SK-N-SH (cell line): ENCODE measurements around the gene CFAP251. TPM values are rescaled to one million over a fixed set of nuclear protein-coding genes. Genes with fewer than 3 reads are reported as not detected.

Experiments
- CTCF ChIA-PET: fragments of 300-600, 350-600 bp; formaldehyde crosslinking; extraction: SDS; loops from one replicate; lab custom pipeline; 2021; lab: Yijun Ruan, JAX
- POLR2A ChIA-PET: fragments of 350-600 bp; sonication (Branson Sonifier 250); formaldehyde crosslinking; extraction: SDS; loops from one replicate; lab custom pipeline; 2020; ENCODE audit warnings: antibody characterized with exemption, inconsistent platforms; lab: Yijun Ruan, JAX
- DNase-seq: peaks from one replicate; pipeline ENCODE4 v3.0.0; 2012
- H2AFZ ChIP-seq: fragments of 200-600 bp; sonication (generic); 2 replicates; pipeline ENCODE4 v1.8.1; 2016; ENCODE audit warnings: antibody characterized with exemption, mild to moderate bottlenecking, low read depth
- H3F3A ChIP-seq: fragments of 200-600 bp; sonication (generic); replicated peaks from 2 replicates; pipeline ENCODE3; 2016; ENCODE audit warnings: antibody characterized with exemption, mild to moderate bottlenecking; ENCODE audit not compliant: insufficient read depth
- H3K27ac ChIP-seq, 2 experiments: fragments of 200-500 bp in 1 of 2; fragments of 200-600 bp in 1 of 2; sonication (Bioruptor generic) in 1 of 2; sonication (generic), shearing (Covaris generic) in 1 of 2; 2 replicates each; pipeline versions ENCODE4 v1.5.1 to v1.6.1; 2014 to 2016; ENCODE audit warnings: low read depth in 2 of 2, inconsistent platforms in 1 of 2, low read length in 1 of 2, mild to moderate bottlenecking in 1 of 2, mixed read lengths in 1 of 2
- H3K27me3 ChIP-seq: fragments of 200-600 bp; sonication (generic), shearing (Covaris generic); 2 replicates; pipeline ENCODE4 v1.6.1; 2016; ENCODE audit warnings: mixed run types; ENCODE audit not compliant: insufficient read depth
- H3K36me3 ChIP-seq, 2 experiments: fragments of 200-500 bp in 1 of 2; fragments of 200-600 bp in 1 of 2; sonication (Bioruptor generic) in 1 of 2; sonication (generic) in 1 of 2; replicated peaks in 1 of 2; 2 replicates each; pipeline versions ENCODE3 to v1.5.1; 2014 to 2016; ENCODE audit warnings: low read length in 1 of 2, mild to moderate bottlenecking in 1 of 2; ENCODE audit not compliant: insufficient read depth in 2 of 2, control insufficient read depth in 1 of 2
- H3K4me1 ChIP-seq, 2 experiments: fragments of 200-500 bp in 1 of 2; fragments of 200-600 bp in 1 of 2; sonication (Bioruptor generic) in 1 of 2; sonication (generic), shearing (Covaris generic) in 1 of 2; 2 replicates each; pipeline versions ENCODE4 v1.5.1 to v1.6.1; 2014 to 2016; ENCODE audit warnings: low read depth in 1 of 2, low read length in 1 of 2, mixed run types in 1 of 2; ENCODE audit not compliant: insufficient read depth in 2 of 2, control insufficient read depth in 1 of 2
- H3K4me2 ChIP-seq: fragments of 200-600 bp; sonication (generic), shearing (Covaris generic); 2 replicates; pipeline ENCODE4 v1.6.1; 2017; ENCODE audit warnings: mixed run types
- H3K4me3 ChIP-seq, 2 experiments: fragments of 200-500 bp in 1 of 2; fragments of 200-600 bp in 1 of 2; sonication (Bioruptor generic) in 1 of 2; sonication (generic), shearing (Covaris generic) in 1 of 2; 2 replicates each; pipeline versions ENCODE4 v1.5.1 to v1.8.1; 2014 to 2016; ENCODE audit warnings: low read depth in 2 of 2, inconsistent platforms in 1 of 2, low read length in 1 of 2, mild to moderate bottlenecking in 1 of 2, mixed read lengths in 1 of 2, moderate library complexity in 1 of 2
- H3K79me2 ChIP-seq: fragments of 200-600 bp; sonication (generic); 2 replicates; pipeline ENCODE4 v1.8.1; 2017; ENCODE audit warnings: mild to moderate bottlenecking; ENCODE audit not compliant: insufficient read depth
- H3K9ac ChIP-seq: fragments of 200-600 bp; sonication (generic); 2 replicates; pipeline ENCODE4 v1.6.1; 2017; ENCODE audit warnings: mixed run types
- H3K9me2 ChIP-seq: fragments of 200-600 bp; sonication (generic); 2 replicates; pipeline ENCODE4 v1.6.1; 2017; ENCODE audit warnings: mixed run types
- H3K9me3 ChIP-seq: fragments of 200-600 bp; sonication (generic); 2 replicates; pipeline ENCODE4 v1.6.1; 2017; ENCODE audit warnings: mixed run types, mild to moderate bottlenecking, moderate library complexity
- H4K20me1 ChIP-seq: fragments of 200-600 bp; sonication (generic); 2 replicates; pipeline ENCODE4 v1.6.1; 2017; ENCODE audit warnings: mild to moderate bottlenecking, mixed run types; ENCODE audit not compliant: insufficient read depth
- GATA2 ChIP-seq: sonication (generic); formaldehyde crosslinking; IDR thresholded peaks from 2 replicates; pipeline ENCODE4 v1.5.0; 2020; ENCODE audit warnings: mild to moderate bottlenecking, missing genetic modification reagents
- MAX ChIP-seq: IDR thresholded peaks from 2 replicates; pipeline ENCODE4 v1.4.0; 2012; ENCODE audit warnings: low read depth
- POLR2AphosphoS5 ChIP-seq: IDR thresholded peaks from 2 replicates; pipeline ENCODE4 v1.6.1; 2012; ENCODE audit warnings: low read depth, low read length
- RAD21 ChIP-seq: IDR thresholded peaks from 2 replicates; pipeline ENCODE4 v1.6.1; 2012; ENCODE audit warnings: mild to moderate bottlenecking, low read length
- RXRA ChIP-seq: IDR thresholded peaks from 2 replicates; pipeline ENCODE4 v1.4.0; 2012; ENCODE audit warnings: low read depth, mild to moderate bottlenecking, borderline replicate concordance
- SMC3 ChIP-seq: IDR thresholded peaks from 2 replicates; pipeline ENCODE4 v1.6.1; 2012; ENCODE audit warnings: low read depth, low read length, improper control_type of control experiment
- USF1 ChIP-seq: IDR thresholded peaks from 2 replicates; pipeline ENCODE4 v1.4.0; 2012; ENCODE audit warnings: low read depth, borderline replicate concordance
- WGBS: methylation state at CpG from one replicate; pipeline ENCODE4 v1.1.6; 2017; ENCODE audit warnings: low lambda C conversion rate; 5-methylcytosine and 5-hydroxymethylcytosine counted together
- polyA plus RNA-seq, 3 experiments: library from polyadenylated mRNA; depleted of rRNA; stranded (reverse); fragments of >200 nt; gene quantifications; 2 replicates each; pipeline ENCODE4 v1.2.3, GENCODE V29; 2012
- TF ChIP-seq, protein P1 (sequence below): IDR thresholded peaks from 2 replicates; pipeline ENCODE4 v1.4.0; 2012; ENCODE audit warnings: low read depth, borderline replicate concordance
- TF ChIP-seq, protein P2 (sequence below): fragments of 200-600 bp; sonication (generic); IDR thresholded peaks from 2 replicates; pipeline ENCODE4 v1.6.1; 2017; ENCODE audit warnings: antibody characterized with exemption, mild to moderate bottlenecking, moderate library complexity

The CFAP251 gene
- polyA plus RNA-seq, 1 of the 3 experiments (the other 2 are of a cell fraction): 5.7 TPM

- TF ChIP-seq, protein P1, sequence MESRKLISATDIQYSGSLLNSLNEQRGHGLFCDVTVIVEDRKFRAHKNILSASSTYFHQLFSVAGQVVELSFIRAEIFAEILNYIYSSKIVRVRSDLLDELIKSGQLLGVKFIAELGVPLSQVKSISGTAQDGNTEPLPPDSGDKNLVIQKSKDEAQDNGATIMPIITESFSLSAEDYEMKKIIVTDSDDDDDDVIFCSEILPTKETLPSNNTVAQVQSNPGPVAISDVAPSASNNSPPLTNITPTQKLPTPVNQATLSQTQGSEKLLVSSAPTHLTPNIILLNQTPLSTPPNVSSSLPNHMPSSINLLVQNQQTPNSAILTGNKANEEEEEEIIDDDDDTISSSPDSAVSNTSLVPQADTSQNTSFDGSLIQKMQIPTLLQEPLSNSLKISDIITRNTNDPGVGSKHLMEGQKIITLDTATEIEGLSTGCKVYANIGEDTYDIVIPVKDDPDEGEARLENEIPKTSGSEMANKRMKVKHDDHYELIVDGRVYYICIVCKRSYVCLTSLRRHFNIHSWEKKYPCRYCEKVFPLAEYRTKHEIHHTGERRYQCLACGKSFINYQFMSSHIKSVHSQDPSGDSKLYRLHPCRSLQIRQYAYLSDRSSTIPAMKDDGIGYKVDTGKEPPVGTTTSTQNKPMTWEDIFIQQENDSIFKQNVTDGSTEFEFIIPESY: no peak
- TF ChIP-seq RAD21 (no peak), RXRA (no peak), MAX (no peak)
Observed at GRCh38 chr12:122030424-122031035, 112.1 kb downstream of the CFAP251 start (continued).

- Histone ChIP-seq H3F3A (peaks cover 4% of the 10 kb centered on the region), H3K36me3 (peaks cover 0 to 7% of the 10 kb centered on the region in 2 experiments), H2AFZ (no peak overlapping the region), H3K9ac (no peak overlapping the region), H3K9me3 (no peaks in the 10 kb centered on the region), H4K20me1 (peaks cover 66% of the 10 kb centered on the region), H3K4me2 (no peak overlapping the region), H3K27me3 (no peaks in the 10 kb centered on the region), H3K4me1 (peaks cover 5 to 15% of the 10 kb centered on the region in 2 experiments; a peak in 2 of 4 replicates), H3K79me2 (peaks cover 97% of the 10 kb centered on the region), H3K4me3 (no peak overlapping the region), H3K27ac (no peak overlapping the region), H3K9me2 (no peaks in the 10 kb centered on the region)
- ChIA-PET POLR2A (no interaction called here), CTCF (interaction anchor here (0.6 to 2.0 kb wide), 14 partner anchors 9 to 237 kb away, joined by 3 to 8 read pairs (median 4); partner anchors contain the start of gene BCL7A)
- TF ChIP-seq POLR2AphosphoS5: no peak
- peak; percentile 27 for TF ChIP-seq RAD21
- TF ChIP-seq, protein P2, sequence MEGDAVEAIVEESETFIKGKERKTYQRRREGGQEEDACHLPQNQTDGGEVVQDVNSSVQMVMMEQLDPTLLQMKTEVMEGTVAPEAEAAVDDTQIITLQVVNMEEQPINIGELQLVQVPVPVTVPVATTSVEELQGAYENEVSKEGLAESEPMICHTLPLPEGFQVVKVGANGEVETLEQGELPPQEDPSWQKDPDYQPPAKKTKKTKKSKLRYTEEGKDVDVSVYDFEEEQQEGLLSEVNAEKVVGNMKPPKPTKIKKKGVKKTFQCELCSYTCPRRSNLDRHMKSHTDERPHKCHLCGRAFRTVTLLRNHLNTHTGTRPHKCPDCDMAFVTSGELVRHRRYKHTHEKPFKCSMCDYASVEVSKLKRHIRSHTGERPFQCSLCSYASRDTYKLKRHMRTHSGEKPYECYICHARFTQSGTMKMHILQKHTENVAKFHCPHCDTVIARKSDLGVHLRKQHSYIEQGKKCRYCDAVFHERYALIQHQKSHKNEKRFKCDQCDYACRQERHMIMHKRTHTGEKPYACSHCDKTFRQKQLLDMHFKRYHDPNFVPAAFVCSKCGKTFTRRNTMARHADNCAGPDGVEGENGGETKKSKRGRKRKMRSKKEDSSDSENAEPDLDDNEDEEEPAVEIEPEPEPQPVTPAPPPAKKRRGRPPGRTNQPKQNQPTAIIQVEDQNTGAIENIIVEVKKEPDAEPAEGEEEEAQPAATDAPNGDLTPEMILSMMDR: peak; percentile 64
- no peak for TF ChIP-seq GATA2
- no peak for TF ChIP-seq USF1
- peak; percentile 32 for TF ChIP-seq SMC3
- WGBS: 89% methylated on average over 14 of the region's 21 CpGs
- DNase-seq: peak; percentile 84
Observed at GRCh38 chr12:122031342-122032216, 113.2 kb downstream of the CFAP251 start.
